GM03348 (cell line): Measurements from ENCODE around the gene HID1.

Experiments used
- DNase-seq: peaks from one replicate; pipeline ENCODE4 v3.0.0; 2012; ENCODE audit warnings: low spot score

Gene HID1

GRCh38 chr17:74964988-74965622 is 7.5 kb downstream of the HID1 start:
- no peak for DNase-seq

DNA sequence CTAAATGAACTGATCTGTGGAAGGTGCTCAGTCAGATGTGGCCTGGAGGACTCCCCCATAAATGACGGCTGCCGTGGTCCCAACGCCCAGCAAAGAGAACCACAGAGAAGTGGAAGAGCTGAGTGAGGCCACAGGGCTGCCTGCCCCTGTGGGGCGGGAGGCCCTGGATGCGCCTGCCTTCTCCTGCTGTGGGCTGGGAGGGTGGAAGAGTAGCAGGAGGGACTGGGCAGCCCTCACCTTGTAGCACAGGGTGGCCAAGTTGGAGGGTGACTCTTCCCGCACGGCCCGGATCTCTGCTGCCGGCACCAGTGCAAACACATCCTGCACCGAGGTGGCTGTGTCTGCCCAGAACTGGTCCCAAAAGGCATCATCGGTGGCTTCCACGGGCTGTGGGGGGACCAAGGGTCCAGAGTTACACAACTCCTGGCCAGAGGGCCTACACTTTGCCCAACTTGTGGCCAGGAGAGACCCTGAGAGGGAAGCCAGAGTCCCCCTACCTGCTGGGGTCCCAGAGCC is 8.3 kb downstream of the HID1 start:
- DNase-seq = no peak

DNA sequence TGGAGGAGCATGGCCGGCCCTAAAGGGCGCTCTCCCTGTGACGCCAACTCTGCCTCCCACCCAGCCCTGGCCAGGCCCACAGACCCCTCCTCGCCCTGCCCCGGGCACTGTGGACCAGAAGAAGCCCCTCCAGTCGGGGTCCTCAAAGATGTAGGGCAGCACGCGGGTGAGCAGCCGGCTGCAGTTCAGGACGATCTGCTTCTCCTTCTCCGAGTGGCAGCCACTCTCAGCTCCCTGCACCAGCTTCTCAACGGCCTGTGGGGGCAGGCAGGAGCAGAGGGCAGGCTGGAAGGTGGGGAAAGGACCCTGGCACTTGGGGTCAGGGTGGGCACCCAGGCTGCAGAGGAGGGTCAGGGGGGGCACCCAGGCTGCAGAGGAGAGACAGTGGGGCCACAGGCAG is 8.9 kb downstream of the HID1 start:
- no peak for DNase-seq

DNA sequence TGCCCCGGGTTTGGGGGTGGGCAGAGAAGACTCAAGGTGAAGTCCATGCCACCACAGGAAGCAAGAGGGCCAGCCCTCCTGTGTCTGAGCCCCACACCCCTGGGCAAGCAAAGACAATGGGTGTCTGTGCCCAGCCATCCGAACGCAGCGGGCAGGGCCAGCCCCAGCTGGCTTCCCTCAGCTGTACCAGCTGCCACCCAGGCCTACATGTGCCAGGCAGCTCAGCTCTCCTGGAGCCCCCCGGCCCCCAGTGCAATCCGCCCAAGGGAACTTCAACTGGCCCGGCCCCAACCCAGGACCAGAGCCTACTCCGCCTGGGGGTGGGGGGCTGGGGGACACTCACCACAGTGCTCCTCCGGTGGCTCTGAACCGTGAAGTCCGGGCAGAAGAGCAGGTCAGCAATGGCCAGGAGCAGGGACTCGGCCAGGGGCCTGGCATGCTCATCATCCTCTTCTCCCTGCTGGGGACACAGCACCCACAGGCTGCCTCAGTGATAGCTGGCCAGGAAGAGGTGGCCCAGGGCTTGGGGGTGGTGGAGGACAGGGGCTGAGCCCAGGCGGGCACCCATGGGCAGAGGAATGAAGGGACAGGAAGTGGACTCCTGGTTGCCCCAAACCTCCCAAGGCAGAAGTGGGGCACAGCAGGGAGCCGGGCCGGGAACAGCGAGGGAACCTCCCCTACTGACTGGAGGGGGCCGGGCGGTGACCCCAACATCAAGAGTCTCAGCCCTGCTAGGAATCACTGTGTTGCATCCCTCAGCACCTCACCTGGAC is 9.8 kb downstream of the HID1 start:
- no peak for DNase-seq

DNA sequence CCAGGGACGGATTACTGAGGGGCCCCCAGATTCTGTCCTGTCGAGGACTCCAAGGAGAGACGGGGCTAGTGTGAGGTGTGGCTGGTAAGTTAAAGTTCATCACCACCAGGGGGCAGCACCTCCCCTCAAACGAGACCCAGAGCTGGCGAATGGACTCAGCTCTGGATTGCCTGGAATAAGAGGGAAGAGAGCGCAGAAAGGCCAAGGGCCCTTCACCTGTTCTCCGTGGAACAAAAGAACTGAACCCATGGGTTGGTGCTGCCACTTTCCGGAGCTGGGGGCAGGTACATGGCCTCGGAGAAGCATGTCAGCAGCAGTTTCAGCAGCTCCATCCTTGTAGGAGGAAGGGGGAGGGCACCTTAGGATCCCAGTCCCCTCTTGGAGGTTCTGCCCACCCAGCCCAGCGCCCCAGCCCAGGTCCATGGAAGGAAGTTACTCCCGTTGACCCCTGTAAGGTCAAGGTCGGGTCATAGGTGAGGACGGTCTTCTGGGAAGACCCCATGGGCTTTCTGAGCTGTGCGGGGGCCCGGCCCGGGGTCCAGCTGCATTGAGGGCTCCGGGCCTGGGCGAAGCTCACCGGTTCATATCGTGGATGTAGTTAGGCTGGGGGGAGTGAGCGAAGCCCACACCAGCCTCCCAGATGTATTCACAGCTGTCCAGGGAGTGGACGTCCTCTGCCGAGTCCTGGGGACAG is 10.8 kb downstream of the HID1 start:
- peak; percentile 94 for DNase-seq

- peak; percentile 51 for DNase-seq
Observed at GRCh38 chr17:74960570-74961342, 11.8 kb downstream of the HID1 start.

- DNase-seq = peak; percentile 63
Observed at GRCh38 chr17:74959826-74960515, 12.6 kb downstream of the HID1 start.

DNA sequence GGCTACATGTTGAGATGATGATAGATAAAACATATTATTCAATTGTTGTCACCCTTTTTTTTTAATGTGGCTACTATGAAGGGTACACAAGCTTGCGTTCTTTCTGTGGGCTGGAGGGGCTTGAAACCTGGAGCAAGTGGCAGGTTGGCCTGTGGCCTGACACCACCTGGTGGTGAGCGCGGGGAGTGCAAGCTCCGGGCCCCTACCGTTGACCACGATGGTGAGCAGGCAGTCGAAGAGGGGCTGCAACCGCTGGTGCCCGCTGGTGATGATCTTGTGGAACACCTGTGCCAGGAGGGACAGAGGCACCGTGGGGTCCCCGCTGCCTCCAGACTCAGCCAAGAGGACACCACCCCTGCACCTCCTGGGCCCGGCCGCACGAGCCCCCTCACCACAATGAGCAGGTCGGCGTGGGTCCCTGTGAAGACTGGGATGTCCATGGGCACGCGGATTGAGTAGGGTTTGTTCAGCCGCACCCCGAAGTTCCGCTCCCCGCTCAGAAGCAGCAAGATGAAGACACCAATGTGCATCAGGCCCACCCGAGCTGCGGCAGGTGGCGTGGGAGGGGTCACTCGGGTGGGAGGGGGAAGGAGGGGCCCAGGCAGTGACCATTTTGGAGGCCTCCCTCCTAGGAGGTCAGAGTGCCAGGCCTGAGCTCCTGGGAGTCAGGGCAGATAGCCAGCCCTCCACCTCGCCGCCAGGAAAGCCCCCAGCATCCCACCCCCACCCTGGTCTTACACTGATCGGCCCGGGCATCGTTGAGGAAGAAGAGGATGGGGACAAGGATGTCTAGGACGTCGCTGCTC is 14.4 kb downstream of the HID1 start:
- DNase-seq = peak; percentile 90

DNA sequence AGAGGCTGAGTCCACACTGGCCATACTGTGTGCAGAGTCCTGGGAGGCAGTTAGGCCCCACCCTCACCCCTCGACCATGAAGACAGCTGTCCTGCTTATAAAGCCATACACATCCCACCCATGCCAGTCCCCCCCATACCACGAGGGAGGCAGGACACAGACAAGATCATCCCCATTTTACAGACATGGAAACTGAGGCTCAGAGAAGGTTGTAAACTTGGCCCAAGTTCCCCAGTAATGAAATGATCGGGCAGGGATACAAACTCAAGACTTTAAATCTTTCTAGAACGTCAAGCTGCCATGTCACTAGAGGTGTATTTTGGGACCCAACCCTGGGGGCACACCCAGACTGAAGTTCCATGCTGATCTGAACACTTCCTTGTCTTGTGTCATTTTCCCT is 16.5 kb downstream of the HID1 start:
- DNase-seq = no peak

GRCh38 chr17:74954665-74955421 is 17.7 kb downstream of the HID1 start:
- no peak for DNase-seq

GRCh38 chr17:74954115-74954514 is 18.4 kb downstream of the HID1 start:
- DNase-seq = no peak

DNA sequence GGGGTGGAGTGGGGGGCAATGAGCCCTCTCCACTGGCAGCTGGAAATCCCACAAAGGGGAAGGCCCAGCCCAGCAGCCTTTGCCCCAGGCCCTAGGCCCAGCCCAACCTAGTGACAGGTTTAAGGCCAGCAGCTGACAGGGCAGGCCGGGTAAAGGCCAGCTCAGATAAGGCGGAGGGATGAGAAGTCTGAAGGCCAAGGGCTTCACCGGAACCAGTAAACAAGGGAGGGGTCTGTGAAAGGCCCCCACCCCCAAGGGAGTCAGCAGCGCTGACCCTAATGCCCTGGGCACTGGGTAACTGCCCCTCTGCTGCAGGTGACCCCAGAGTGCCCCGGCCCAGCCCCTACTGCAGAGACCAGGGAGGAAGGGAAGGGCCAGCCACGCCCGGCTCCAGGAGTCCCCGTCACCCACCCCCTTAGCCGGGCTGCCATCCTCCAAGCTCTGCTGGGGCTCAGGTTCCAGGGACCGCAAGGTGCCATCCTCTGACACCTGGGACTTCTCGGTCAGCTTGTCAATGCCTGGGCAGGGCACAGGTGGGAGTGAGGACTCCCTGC is 19.3 kb downstream of the HID1 start:
- no peak for DNase-seq

DNA sequence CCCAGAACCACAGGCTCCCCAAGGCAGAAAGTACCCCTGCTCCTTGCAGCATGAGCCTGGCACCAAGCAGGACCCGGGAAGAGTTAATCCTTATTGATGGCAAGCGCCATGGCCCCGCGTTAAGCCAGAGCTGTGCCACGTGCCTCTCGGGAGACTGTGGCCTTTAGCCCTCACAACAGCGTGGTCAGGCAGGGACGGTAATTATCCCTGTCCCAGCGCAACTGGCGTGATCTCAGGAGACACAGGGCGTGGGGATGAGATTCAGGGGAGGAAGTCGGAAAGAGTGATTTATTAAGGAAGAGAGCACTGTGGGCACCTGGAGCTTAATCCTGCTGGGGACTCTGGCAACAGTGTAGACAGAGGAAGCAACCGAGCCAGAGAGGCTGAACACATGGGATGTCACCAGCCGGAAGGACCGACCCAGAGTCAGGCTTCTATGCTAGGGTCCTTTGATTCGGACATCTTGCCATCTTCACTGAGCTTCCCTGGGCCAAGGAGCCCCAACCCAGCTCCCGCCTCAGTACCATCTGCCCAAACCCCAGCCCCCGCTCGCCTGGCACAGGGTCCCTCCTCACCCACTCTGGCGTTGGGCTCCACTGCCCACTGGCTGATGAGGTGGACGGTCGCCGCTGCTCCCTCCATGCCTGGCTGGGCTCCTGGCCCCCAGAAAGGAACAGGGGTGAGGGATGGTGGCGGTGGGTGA is 20.0 kb downstream of the HID1 start:
- DNase-seq = no peak

- no peak for DNase-seq
Observed at GRCh38 chr17:74951680-74952421, 20.7 kb downstream of the HID1 start.

GRCh38 chr17:74951065-74951464 is 21.5 kb downstream of the HID1 start:
- no peak for DNase-seq

- no peak for DNase-seq
Observed at GRCh38 chr17:74950207-74950606, 22.4 kb downstream of the HID1 start.

DNA sequence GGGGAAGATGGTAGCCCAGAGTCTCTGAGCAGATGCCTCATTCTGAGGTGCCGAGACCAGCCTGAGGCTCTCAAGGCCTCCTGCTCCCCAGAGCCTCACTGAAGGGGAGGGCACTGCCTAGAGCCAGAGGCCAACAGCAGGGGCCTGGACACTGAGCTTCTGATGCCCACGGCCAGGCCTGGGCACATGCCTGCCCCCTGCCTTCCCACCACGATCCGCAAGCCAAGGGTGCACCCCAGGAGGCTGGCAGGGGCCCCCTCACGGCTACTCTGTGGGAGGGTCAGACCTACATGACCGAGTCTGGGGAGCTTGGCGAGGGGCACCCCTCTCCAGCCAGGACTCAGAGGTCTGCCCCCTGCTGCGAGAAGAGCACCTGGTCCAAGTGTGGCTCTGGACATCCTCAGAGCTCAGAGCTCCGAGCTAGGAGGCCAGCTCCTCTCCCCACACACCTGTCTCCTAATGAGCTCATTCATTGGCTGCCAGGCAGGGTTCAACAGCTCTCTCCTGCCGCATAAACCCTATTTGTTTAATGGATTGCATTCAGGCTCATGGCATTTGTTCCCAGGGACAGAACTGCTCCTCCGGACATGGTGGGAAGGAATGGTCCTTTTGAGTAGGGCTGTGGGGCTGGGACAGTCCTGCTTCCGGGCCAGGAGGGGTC is 23.0 kb downstream of the HID1 start:
- no peak for DNase-seq
